HG02642 (cell line): ENCODE measurements around the gene MED27.
"Not testable (repeated sequence)": the region's sequence is repeated elsewhere in the genome, so short reads cannot be mapped to it uniquely, and the experiment has no call there.

Experiments
- ATAC-seq: cut with Tn5 transposase; IDR thresholded peaks from one replicate; pipeline ENCODE4 v1.9.1; 2021; ENCODE audit warnings: mild to moderate bottlenecking; ENCODE audit not compliant: unreplicated experiment, poor library complexity

Gene MED27

GRCh38 chr9:132077881-132078698 lies 1.6 kb downstream of the MED27 start:
- no peak for ATAC-seq

GRCh38 chr9:132075853-132076252 lies 3.8 kb downstream of the MED27 start:
- no peak for ATAC-seq

GRCh38 chr9:132074736-132075135 lies 4.9 kb downstream of the MED27 start:
- ATAC-seq, result no peak

GRCh38 chr9:132071847-132072507 lies 7.7 kb downstream of the MED27 start:
- ATAC-seq, result no peak

- no peak for ATAC-seq
These were observed 10.4 kb downstream of the MED27 start for GRCh38 chr9:132069046-132069898.

GRCh38 chr9:132068605-132069004 lies 11.1 kb downstream of the MED27 start:
- ATAC-seq, result no peak

- ATAC-seq, result no peak
These were observed 13.2 kb downstream of the MED27 start for GRCh38 chr9:132066511-132066910.

GRCh38 chr9:132066057-132066456 lies 13.6 kb downstream of the MED27 start:
- ATAC-seq, result no peak

GRCh38 chr9:132063281-132063680 lies 16.4 kb downstream of the MED27 start:
- ATAC-seq, result no peak

- ATAC-seq, result no peak
These were observed 16.9 kb downstream of the MED27 start for GRCh38 chr9:132062806-132063205.

- no peak for ATAC-seq
These were observed 18.1 kb downstream of the MED27 start for GRCh38 chr9:132061526-132061925.

GRCh38 chr9:132059361-132059760 lies 20.3 kb downstream of the MED27 start:
- ATAC-seq, result no peak

- ATAC-seq, result not testable (repeated sequence)
These were observed 21.4 kb downstream of the MED27 start for GRCh38 chr9:132058226-132058625.

GRCh38 chr9:132056717-132057560 lies 22.7 kb downstream of the MED27 start:
- ATAC-seq, result no peak

GRCh38 chr9:132055756-132056155 lies 23.9 kb downstream of the MED27 start:
- ATAC-seq, result no peak

- ATAC-seq, result no peak
These were observed 25.6 kb downstream of the MED27 start for GRCh38 chr9:132054024-132054423.

- no peak for ATAC-seq
These were observed 29.8 kb downstream of the MED27 start for GRCh38 chr9:132049900-132050299.

GRCh38 chr9:132049323-132049882 lies 30.3 kb downstream of the MED27 start:
- no peak for ATAC-seq

- no peak for ATAC-seq
These were observed 31.5 kb downstream of the MED27 start for GRCh38 chr9:132048201-132048600.

- ATAC-seq, result no peak
These were observed 33.2 kb downstream of the MED27 start for GRCh38 chr9:132046456-132046855.
